Adrenal gland (tissue), 12 donors: Measurements from ENCODE around the gene RGSL1. TPM values are rescaled to one million over a fixed set of nuclear protein-coding genes. Genes with fewer than 3 reads are reported as not detected.

ENCODE experiments used
- DNase-seq, 7 donors: peaks; one replicate each; pipeline ENCODE4 v3.0.0-alpha.2; 2019 to 2020
- H3K27ac ChIP-seq, 5 donors: fragments of 200-600 bp; sonication (generic) in 4 of 5; 1 replicate in 3 of 5; 2 replicates in 2 of 5; pipeline versions ENCODE4 v1.5.1 to v1.8.0; 2016 to 2020; ENCODE audit warnings: mild to moderate bottlenecking in 1 of 5
- H3K27me3 ChIP-seq: fragments of 200-600 bp; 2 replicates; pipeline ENCODE4 v1.8.0; 2021
- H3K36me3 ChIP-seq, 2 donors: fragments of 200-600 bp; replicated peaks in 1 of 2; 1 replicate in 1 of 2; 2 replicates in 1 of 2; pipeline versions ENCODE4 v1.5.1 to v1.8.0; 2018 to 2022
- H3K4me1 ChIP-seq, 2 donors: fragments of 200-600 bp; replicated peaks in 1 of 2; 1 replicate in 1 of 2; 2 replicates in 1 of 2; pipeline versions ENCODE4 v1.5.1 to v1.8.0; 2018 to 2021
- H3K4me3 ChIP-seq, 4 donors: fragments of 200-600 bp; sonication (generic) in 3 of 4; one replicate each; pipeline ENCODE4 v1.5.1; 2016 to 2018
- H3K9me3 ChIP-seq, 3 donors: fragments of 200-600 bp; sonication (generic) in 1 of 3; replicated peaks in 1 of 3; 1 replicate in 2 of 3; 2 replicates in 1 of 3; pipeline versions ENCODE4 v1.5.1 to v1.8.0; 2016 to 2021
- CTCF ChIP-seq, 6 experiments: fragments of 450-650 bp in 4 of 6; fragments of 200-600 bp in 2 of 6; sonication (generic) in 1 of 6; IDR thresholded peaks; 1 replicate in 5 of 6; 2 replicates in 1 of 6; pipeline versions ENCODE4 v1.5.1 to v1.8.0; 2016 to 2021; ENCODE audit warnings: antibody characterized with exemption in 6 of 6, mild to moderate bottlenecking in 2 of 6, moderate library complexity in 1 of 6
- POLR2A ChIP-seq, 2 donors: fragments of 450-650 bp; IDR thresholded peaks; one replicate each; pipeline ENCODE4 v1.6.1; 2017; ENCODE audit warnings: antibody characterized with exemption in 2 of 2, mild to moderate bottlenecking in 2 of 2, moderate library complexity in 1 of 2
- WGBS, 4 donors: extraction: QIAGEN DNeasy Blood & Tissue Kit in 2 of 4; methylation state at CpG; one replicate each; pipeline versions ENCODE4 v1.1.5 to v1.1.7; 2013 to 2017; 5-methylcytosine and 5-hydroxymethylcytosine counted together
- intact Hi-C, 2 donors: fragments of 100-400 bp; cut with DNase I; formaldehyde crosslinking; loops; one replicate each; pipeline versions ENCODE4 v1.14.1 to v1.15.0; 2022 to 2023
- polyA plus RNA-seq, 3 donors: library from polyadenylated mRNA; stranded (reverse); fragments of 200-250 nt in 2 of 3; fragments of 350-450 nt in 1 of 3; fragmentation: Illumina TruSeq in 1 of 3; extraction: RNeasy Lipid Tissue Mini Kit (QIAGEN cat#74804) in 1 of 3; gene quantifications; one replicate each; pipeline ENCODE4 v1.2.3, GENCODE V29; 2013 to 2014
- total RNA-seq, 9 donors: library from RNA; depleted of rRNA in 4 of 9; stranded (reverse); fragments of >200 nt in 4 of 9; fragments of 120-200 nt in 1 of 9; fragmentation: NEBNext Ultra II Directional in 1 of 9; extraction: Animal tissue kit (Norgen Biotek cat#: 25700) in 1 of 9; gene quantifications; one replicate each; pipeline versions ENCODE4 v1.1.0 to v1.2.4, GENCODE V29; 2013 to 2023
- donor health status: healthy with polysubstance abuse.
- donor health status: Bipolar disorder and iron deficiency.
- donor health status: DM: yes; HTN: yes; CAD: no.
- donor health status: DM: no; HTN: no; CAD: no.
- donor health status: DM: no; HTN: no; CAD: no.
- donor health status: DM: yes; HTN: yes; CAD: no.

Gene RGSL1
- total and polyA plus RNA-seq, 12 donors, result not detected

DNA sequence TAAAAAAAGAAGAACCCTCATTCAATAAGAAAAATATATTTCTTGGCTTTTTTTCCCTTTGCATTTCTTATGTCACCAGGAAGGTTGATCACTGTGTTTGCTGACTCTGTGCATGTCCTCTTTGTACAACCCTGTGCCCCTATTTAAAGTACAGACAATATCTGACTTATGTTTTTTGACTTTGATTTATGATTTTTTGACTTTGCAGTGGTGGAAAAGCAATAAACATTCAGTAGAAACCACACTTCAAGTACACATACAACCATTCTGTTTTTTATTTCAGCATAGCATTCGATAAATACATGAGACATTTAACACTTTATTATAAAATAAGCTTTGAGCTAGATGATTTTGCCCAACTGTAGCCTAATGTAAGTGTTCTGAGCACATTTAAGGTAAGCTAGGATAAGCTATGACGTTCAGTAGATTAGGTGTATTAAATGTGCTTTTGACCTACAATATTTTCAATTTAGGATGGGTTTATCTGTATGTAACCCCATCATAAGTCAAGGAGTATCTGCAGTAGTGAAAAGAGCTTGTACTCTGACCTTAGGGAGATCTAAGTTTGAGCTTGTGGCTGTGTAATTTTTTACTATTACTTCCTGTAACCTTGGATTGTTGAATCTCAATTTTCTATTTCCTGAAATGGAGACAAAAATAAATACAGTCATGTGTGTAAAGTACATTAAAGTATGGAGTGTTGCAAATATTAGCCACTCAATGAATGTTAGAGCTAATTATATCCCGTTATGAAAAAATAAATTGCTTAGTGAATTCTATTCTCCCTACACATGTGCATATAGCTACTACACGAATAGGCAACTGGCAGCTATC lies 137.9 kb downstream of the RGSL1 start:
- intact Hi-C loops, result no loop called here
- H3K4me1 ChIP-seq, result peaks cover 0 to 24% of the 10 kb centered on the region in 2 donors
- H3K36me3 ChIP-seq, result peaks cover 0 to 6% of the 10 kb centered on the region in 2 donors
- peak overlapping the region in 3 of 4 donors; percentile 13 to 85 (median 27) for H3K4me3 ChIP-seq
- H3K27me3 ChIP-seq, result no peaks in the 10 kb centered on the region
- 41 to 50% (median 43%) methylated on average over 4 of the region's 4 CpGs for WGBS, 4 donors
- no peaks in the 10 kb centered on the region for H3K9me3 ChIP-seq
- H3K27ac ChIP-seq, result peak overlapping the region; percentile 65 to 96 (median 91)
- no peak for DNase-seq
- TF ChIP-seq POLR2A (IDR thresholded peaks at IDR 0.05) (no peak), CTCF (IDR thresholded peaks at IDR 0.05) (no peak)

DNA sequence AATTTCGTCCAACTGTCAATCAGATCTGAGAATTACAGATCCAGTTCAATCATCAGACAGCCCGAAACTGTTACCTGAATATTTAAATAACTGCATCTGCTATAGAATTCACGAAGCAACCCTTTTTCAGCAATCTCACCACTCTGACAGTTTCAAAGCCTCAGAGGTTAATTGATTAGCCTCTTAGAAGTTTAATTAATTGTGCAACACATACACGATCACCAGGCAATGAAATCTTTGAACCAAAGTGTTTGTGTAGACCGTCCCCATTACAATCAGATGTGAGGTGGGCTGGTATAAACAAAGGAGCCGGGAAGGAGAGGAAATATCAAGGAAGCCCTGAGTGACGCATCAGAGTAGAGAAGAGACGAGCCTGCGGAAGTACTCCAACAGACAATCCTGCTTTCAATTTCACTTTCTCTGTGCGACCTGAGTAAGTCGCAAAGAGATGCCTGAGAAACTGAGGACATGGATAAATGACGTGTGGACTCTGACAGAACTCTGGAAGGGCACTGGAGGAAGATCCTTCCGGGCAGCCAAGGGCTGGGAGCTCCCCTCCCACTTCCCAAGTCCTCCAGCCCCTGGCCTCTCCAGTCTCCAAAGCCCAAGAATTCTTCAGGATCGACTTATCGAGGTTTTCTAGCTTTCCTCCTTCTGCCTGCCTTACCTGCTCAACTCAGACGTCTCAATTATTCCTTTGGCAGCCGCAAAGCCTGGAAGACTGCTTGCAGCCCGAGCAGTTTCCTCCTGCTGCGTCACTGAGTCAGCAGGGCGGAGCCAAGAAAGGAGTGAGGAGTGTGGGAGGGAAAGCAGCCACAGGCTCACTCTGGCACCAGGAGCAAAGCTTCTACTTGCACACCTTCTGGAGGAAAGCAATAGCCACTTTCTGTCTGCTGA lies 138.8 kb downstream of the RGSL1 start, which contains the start of gene RNASEL:
Gene RNASEL, minus strand, starts transcription at position 757 of the 897 bp plus-strand sequence. CDS start 2,450 bp downstream, outside the sequence.
- peak within 1 kb of the TSS; percentile 13 to 85 (median 42) for H3K4me3 ChIP-seq
- H3K9me3 ChIP-seq, result no peaks in the 10 kb centered on the region
- peak within 1 kb of the TSS; percentile 65 to 96 (median 91) for H3K27ac ChIP-seq
- H3K4me1 ChIP-seq, result peaks cover 0 to 21% of the 10 kb centered on the region in 2 donors
- peak in 1 of 2 donors; percentile 42 for TF ChIP-seq POLR2A (IDR thresholded peaks at IDR 0.05)
- no peak for TF ChIP-seq CTCF (IDR thresholded peaks at IDR 0.05)
- intact Hi-C loops, result no loop called here
- no peaks in the 10 kb centered on the region for H3K27me3 ChIP-seq
- peak; percentile 60 to 86 (median 74) for DNase-seq
- no peaks in the 10 kb centered on the region for H3K36me3 ChIP-seq
- WGBS, 4 donors, result 2 to 5% (median 3%) methylated on average over 20 of the region's 20 CpGs

GRCh38 chr1:182589520-182589919 lies 139.6 kb downstream of the RGSL1 start:
- intact Hi-C loops, result no loop called here
- H3K27ac ChIP-seq, result peak overlapping the region in 4 of 5 donors; percentile 90 to 96 (median 93)
- no peaks in the 10 kb centered on the region for H3K36me3 ChIP-seq
- no peaks in the 10 kb centered on the region for H3K9me3 ChIP-seq
- peak overlapping the region in 1 of 4 donors; percentile 85 for H3K4me3 ChIP-seq
- peak in 1 of 7 donors; percentile 49 for DNase-seq
- peaks cover 0 to 13% of the 10 kb centered on the region in 2 donors for H3K4me1 ChIP-seq
- no peak for TF ChIP-seq POLR2A (IDR thresholded peaks at IDR 0.05)
- TF ChIP-seq CTCF (IDR thresholded peaks at IDR 0.05), result no peak
- no peaks in the 10 kb centered on the region for H3K27me3 ChIP-seq
- WGBS, 4 donors, result 81 to 85% (median 84%) methylated on average over 3 of the region's 3 CpGs

- Histone ChIP-seq H3K36me3 (no peaks in the 10 kb centered on the region), H3K4me3 (no peak overlapping the region), H3K9me3 (no peaks in the 10 kb centered on the region), H3K27me3 (no peaks in the 10 kb centered on the region), H3K4me1 (peaks cover 0 to 9% of the 10 kb centered on the region in 2 donors), H3K27ac (peak overlapping the region in 2 of 5 donors; percentile 91 to 96)
- no peak for TF ChIP-seq POLR2A (IDR thresholded peaks at IDR 0.05)
- TF ChIP-seq CTCF (IDR thresholded peaks at IDR 0.05), result no peak
- DNase-seq, result peak in 1 of 7 donors; percentile 49
- 90 to 96% (median 91%) methylated on average over 5 of the region's 5 CpGs for WGBS, 4 donors
- intact Hi-C loops, result loop anchor here in 1 of 2 donors (10.0 kb wide), 1 partner anchor 145 kb away; no protein-coding TSS in a partner anchor
These were observed 140.0 kb downstream of the RGSL1 start for GRCh38 chr1:182589931-182590330.
